ENCODE measurements around the gene SKOR1. TPM values are rescaled to one million over a fixed set of nuclear protein-coding genes. Genes with fewer than 3 reads are reported as not detected.

The SKOR1 gene
- total and polyA plus RNA-seq, 2 of the 4 experiments (the other 2 are of a cell fraction): 0.03 TPM; not detected in 1

- Histone ChIP-seq H3K18ac (ENCODE audit: low read depth, low read length) (no peak overlapping the region), H2BK20ac (ENCODE audit: low read depth, low read length) (no peak overlapping the region), H4K5ac (ENCODE audit: low read depth, low read length) (no peak overlapping the region), H3K79me1 (ENCODE audit: low read depth in 1 of 2, low read length in 2 of 2) (no peaks in the 10 kb centered on the region), H2AFZ (replicated peaks; ENCODE audit: low read length, poor library complexity) (no peak overlapping the region), H3K14ac (replicated peaks; ENCODE audit: low read depth, low read length) (0 out of 2 replicates have a peak overlapping the region, but pooled peaks have one; percentile 37), H3K36me3 (ENCODE audit: control insufficient read depth, insufficient read depth, low read length) (peaks cover 4% of the 10 kb centered on the region; the same call in 1 of the 2 replicates), H3K9me1 (ENCODE audit: insufficient read depth, low read length) (no peaks in the 10 kb centered on the region), H3K4me2 (ENCODE audit: low read depth, low read length) (no peak overlapping the region), H4K91ac (ENCODE audit: insufficient read depth, low read depth, low read length) (no peak overlapping the region), H3K4me1 (ENCODE audit: control insufficient read depth, insufficient read depth, low read length) (no peaks in the 10 kb centered on the region), H2AK5ac (ENCODE audit: low read depth, low read length) (no peak overlapping the region), H3K27ac (ENCODE audit: insufficient read depth, low read length) (no peak overlapping the region), H2BK120ac (ENCODE audit: low read depth, low read length) (no peak overlapping the region), H2BK5ac (ENCODE audit: low read depth, low read length, poor library complexity, severe bottlenecking) (no peak overlapping the region), H2BK15ac (ENCODE audit: low read depth, low read length) (no peak overlapping the region), H3K23ac (ENCODE audit: low read depth, low read length) (no peak overlapping the region), H3K9me3 (ENCODE audit: control insufficient read depth, insufficient read depth, low read length) (no peaks in the 10 kb centered on the region), H3K4ac (ENCODE audit: low read depth, low read length) (no peak overlapping the region), H3K9ac (ENCODE audit: low read depth, low read length) (no peak overlapping the region), H4K8ac (ENCODE audit: low read depth in 2 of 2, low read length in 2 of 2) (no peak overlapping the region), H3K27me3 (ENCODE audit: control insufficient read depth, insufficient read depth, low read length) (no peaks in the 10 kb centered on the region), H3K4me3 (ENCODE audit: insufficient read depth, low read depth, low read length) (no peak overlapping the region), H3K56ac (ENCODE audit: extremely low read depth, insufficient read depth, low read length) (no peak overlapping the region), H2AK9ac (replicated peaks; ENCODE audit: low read depth, low read length, poor library complexity) (no peak overlapping the region), H4K20me1 (ENCODE audit: insufficient read depth, low read length) (0 out of 2 replicates have a peak, but pooled peaks cover 3% of the 10 kb centered on the region)
- no TSS peak for BruUV-seq (replicated peaks)
- no peak for ATAC-seq (ENCODE audit: low read depth)
- whole genome bisulfite sequencing, 2 experiments (ENCODE audit: extremely low coverage in 2 of 2, insufficient read length in 1 of 2): 94% methylated on average over 2 of the region's 5 CpGs; no CpG with 5 or more reads in 1 of the 2 experiments
- in situ Hi-C loops (cut with MboI; ENCODE audit: low sequenced_read_pairs): no loop called here
- CTCF ChIA-PET: no interaction called here
- intact Hi-C loops (cut with micrococcal nuclease): no loop called here
- no peak for DNase-seq
- POLR2A ChIA-PET (ENCODE audit: unreplicated experiment): no interaction called here
- no peak for TF ChIP-seq NFE2L2 (IDR thresholded peaks at IDR 0.05; ENCODE audit: low read depth, low read length)
- TF ChIP-seq CTCF (conservative IDR thresholded peaks at IDR 0.05; ENCODE audit: low read depth, low read length): no peak
- TF ChIP-seq ELK1 (IDR thresholded peaks at IDR 0.05; ENCODE audit: borderline replicate concordance, low read depth, low read length): no peak
- TF ChIP-seq POLR2A (IDR thresholded peaks at IDR 0.05; ENCODE audit: low read depth, low read length): no peak
- TF ChIP-seq CEBPB (IDR thresholded peaks at IDR 0.05; ENCODE audit: low read depth, low read length): no peak
- TF ChIP-seq CHD1 (IDR thresholded peaks at IDR 0.05; ENCODE audit: low read depth, low read length): no peak
- TF ChIP-seq SMC3 (IDR thresholded peaks at IDR 0.05; ENCODE audit: low read depth, low read length): no peak
- TF ChIP-seq RAD21 (IDR thresholded peaks at IDR 0.05; ENCODE audit: low read length): no peak
- TF ChIP-seq RFX5 (IDR thresholded peaks at IDR 0.05; ENCODE audit: low read depth, low read length): no peak
- no peak for TF ChIP-seq FOS (IDR thresholded peaks at IDR 0.05; ENCODE audit: low read depth, low read length)
- TF ChIP-seq RCOR1 (IDR thresholded peaks at IDR 0.05; ENCODE audit: insufficient replicate concordance, low read length): no peak
- TF ChIP-seq MAZ (IDR thresholded peaks at IDR 0.05; ENCODE audit: borderline replicate concordance, low read depth, low read length): no peak
- no peak for TF ChIP-seq MAFK (IDR thresholded peaks at IDR 0.05; ENCODE audit: low read depth, low read length)
- TF ChIP-seq, protein P1, sequence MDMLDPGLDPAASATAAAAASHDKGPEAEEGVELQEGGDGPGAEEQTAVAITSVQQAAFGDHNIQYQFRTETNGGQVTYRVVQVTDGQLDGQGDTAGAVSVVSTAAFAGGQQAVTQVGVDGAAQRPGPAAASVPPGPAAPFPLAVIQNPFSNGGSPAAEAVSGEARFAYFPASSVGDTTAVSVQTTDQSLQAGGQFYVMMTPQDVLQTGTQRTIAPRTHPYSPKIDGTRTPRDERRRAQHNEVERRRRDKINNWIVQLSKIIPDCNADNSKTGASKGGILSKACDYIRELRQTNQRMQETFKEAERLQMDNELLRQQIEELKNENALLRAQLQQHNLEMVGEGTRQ (IDR thresholded peaks at IDR 0.05; ENCODE audit: low read depth, low read length): no peak
- no peak for TF ChIP-seq MXI1 (IDR thresholded peaks at IDR 0.05; ENCODE audit: borderline replicate concordance, low read depth, low read length)
- no peak for TF ChIP-seq BHLHE40 (IDR thresholded peaks at IDR 0.05; ENCODE audit: low read depth, low read length)
- dilution Hi-C loops (cut with HindIII; ENCODE audit: low sequenced_read_pairs, unreplicated experiment): no loop called here
Measured at GRCh38 chr15:67785431-67785830, 39.9 kb upstream of the SKOR1 start.
